K562 (cell line): Measurements from ENCODE around the gene MPV17L.

ENCODE experiments used
- FOXA3 ChIP-seq, 2 experiments: fragments of 450-650 bp in 1 of 2; sonication (generic) in 1 of 2; formaldehyde crosslinking; IDR thresholded peaks in 1 of 2; conservative IDR thresholded peaks in 1 of 2; 2 replicates each; pipeline versions ENCODE4 v1.4.0 to v1.8.0; 2020 to 2022; ENCODE audit warnings: mild to moderate bottlenecking in 2 of 2, missing genetic modification reagents in 1 of 2
- TGIF2 ChIP-seq: sonication (generic); formaldehyde crosslinking; IDR thresholded peaks from 2 replicates; pipeline ENCODE4 v1.8.1; 2022; ENCODE audit warnings: mild to moderate bottlenecking, missing genetic modification reagents, moderate library complexity

DNA sequence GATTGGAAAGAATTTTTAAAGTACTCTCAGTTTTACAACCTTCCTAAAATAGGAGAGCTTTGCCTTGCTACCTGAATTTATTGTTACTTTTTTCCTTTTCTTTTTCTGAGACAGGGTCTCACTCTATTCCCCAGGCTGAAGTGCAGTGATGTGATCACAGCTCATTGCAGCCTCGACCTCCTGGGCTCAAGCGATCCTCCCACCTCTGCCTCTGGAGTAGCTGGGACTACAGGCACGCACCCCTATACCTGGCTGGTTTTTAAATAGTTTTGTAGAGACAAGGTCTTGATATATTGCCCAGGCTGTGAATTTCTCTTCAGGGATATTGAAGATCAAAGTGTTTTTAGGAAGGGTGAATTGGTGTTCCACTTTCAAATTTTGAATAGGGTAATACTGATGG, 3.8 kb downstream of the MPV17L start:
- TF ChIP-seq FOXA3 (CRISPR knock-in tag; conservative IDR thresholded peaks at IDR 0.05 in 1 of 2, IDR thresholded peaks at IDR 0.05 in 1 of 2) (no peak), TGIF2 (no peak)
